Measurements from ENCODE around the gene PTGER3.
A peak's percentile ranks its signal among the peaks of the same experiment; 100 is the strongest.

PTGER3 gene

DNA sequence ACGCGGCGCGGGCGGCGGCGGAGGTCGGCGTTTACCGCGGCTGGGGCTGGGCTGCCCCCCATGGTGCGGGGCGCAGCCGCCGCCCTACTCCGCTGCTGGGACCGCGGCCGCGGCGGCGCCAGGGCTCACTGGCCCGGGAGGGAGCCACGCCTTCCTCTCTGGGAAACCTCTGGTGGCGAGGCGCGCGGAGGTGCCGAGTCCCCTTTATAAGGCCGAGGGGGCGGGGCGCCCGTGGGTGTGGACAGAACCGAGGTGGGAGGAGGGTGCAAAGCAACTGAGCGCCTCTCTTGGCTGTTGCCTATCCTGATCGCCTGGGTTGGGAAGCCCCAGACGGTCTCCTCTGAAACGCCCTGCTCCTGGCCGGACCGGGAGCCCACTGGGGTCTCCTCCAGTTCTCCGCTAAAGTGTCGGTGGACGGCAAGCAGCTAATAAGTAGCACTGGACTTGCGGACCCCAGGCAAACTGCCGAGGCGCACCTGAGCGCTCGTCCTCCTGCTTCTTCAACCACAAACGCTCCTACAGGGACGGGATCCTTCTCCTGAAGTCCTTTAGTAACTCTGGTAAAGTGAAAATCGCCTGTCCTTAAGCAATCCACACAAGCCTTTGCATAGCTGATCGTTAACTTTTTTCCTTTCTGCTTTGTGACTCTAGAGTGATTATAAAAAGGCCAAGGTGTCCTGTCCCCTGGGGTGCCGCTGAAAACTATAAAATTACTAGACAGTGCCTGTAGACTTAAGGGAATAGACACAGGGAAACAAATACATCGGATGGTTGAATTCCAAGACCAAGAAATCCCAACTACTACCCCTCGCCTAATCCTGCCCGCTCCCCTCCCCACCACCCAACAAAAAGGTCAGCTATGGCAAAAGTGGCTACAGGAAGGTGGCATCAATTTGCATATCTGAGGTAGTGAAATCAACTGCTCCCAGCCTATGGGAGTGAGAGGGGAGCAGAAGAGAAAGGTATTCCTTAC lies at the start of gene PTGER3:
PTGER3 (minus strand) TSS at position 182 of the 973 bp plus-strand sequence. CDS start 239 bp downstream, outside the sequence.
- DNase-seq (ENCODE audit: low spot score) = peak; percentile 47
- in situ Hi-C loops (cut with MboI; ENCODE audit: low pct_unique_long_range_greater_than_20kb, low sequenced_read_pairs, unreplicated experiment) = no loop called here
- TF ChIP-seq, protein P1, sequence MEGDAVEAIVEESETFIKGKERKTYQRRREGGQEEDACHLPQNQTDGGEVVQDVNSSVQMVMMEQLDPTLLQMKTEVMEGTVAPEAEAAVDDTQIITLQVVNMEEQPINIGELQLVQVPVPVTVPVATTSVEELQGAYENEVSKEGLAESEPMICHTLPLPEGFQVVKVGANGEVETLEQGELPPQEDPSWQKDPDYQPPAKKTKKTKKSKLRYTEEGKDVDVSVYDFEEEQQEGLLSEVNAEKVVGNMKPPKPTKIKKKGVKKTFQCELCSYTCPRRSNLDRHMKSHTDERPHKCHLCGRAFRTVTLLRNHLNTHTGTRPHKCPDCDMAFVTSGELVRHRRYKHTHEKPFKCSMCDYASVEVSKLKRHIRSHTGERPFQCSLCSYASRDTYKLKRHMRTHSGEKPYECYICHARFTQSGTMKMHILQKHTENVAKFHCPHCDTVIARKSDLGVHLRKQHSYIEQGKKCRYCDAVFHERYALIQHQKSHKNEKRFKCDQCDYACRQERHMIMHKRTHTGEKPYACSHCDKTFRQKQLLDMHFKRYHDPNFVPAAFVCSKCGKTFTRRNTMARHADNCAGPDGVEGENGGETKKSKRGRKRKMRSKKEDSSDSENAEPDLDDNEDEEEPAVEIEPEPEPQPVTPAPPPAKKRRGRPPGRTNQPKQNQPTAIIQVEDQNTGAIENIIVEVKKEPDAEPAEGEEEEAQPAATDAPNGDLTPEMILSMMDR (IDR thresholded peaks at IDR 0.05; ENCODE audit: extremely low read depth, insufficient read depth, missing control alignments) = no peak

DNA sequence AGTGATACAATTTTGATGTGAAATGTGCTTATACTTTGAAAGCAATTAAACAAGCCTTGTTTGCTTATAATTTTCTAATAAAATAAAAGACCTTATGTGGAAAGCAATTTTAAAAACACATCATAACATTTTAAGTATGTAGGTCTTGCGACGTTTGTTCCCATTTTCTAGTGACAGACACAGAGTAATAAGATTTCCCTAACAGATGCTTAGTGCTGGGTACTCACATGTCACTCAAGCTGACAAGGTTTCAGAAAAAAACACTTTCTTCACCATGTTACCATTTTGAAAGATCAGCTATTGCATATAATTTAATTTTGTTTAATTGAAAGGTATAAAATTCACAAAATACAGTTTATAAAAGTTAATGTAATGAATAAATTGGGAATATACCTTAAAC lies 47.3 kb upstream of the PTGER3 start:
- in situ Hi-C loops (cut with MboI; ENCODE audit: low pct_unique_long_range_greater_than_20kb, low sequenced_read_pairs, unreplicated experiment) = no loop called here
- TF ChIP-seq, protein P1 (IDR thresholded peaks at IDR 0.05; ENCODE audit: extremely low read depth, insufficient read depth, missing control alignments) = no peak
- DNase-seq (ENCODE audit: low spot score) = no peak

DNA sequence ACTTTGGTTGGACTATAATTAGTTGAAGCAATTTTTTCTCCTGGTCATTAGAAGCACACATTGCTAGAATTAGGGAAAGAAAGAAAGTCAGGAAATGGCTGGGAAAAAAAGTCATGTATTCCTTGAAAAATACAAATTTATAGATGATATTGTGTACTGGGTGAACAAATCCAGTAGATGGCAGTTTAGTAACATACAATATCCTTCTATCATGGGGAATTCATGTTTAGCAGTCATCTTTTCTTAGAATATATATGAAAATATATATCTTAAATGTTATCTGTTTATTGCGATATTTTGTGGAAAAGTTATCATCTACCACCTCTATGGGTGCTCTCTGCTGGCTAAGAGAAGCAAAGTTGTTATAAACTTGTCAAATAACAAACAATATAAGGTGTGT lies 46.3 kb upstream of the PTGER3 start:
- DNase-seq (ENCODE audit: low spot score) = no peak
- in situ Hi-C loops (cut with MboI; ENCODE audit: low pct_unique_long_range_greater_than_20kb, low sequenced_read_pairs, unreplicated experiment) = no loop called here
- TF ChIP-seq, protein P1 (IDR thresholded peaks at IDR 0.05; ENCODE audit: extremely low read depth, insufficient read depth, missing control alignments) = peak; percentile 20

DNA sequence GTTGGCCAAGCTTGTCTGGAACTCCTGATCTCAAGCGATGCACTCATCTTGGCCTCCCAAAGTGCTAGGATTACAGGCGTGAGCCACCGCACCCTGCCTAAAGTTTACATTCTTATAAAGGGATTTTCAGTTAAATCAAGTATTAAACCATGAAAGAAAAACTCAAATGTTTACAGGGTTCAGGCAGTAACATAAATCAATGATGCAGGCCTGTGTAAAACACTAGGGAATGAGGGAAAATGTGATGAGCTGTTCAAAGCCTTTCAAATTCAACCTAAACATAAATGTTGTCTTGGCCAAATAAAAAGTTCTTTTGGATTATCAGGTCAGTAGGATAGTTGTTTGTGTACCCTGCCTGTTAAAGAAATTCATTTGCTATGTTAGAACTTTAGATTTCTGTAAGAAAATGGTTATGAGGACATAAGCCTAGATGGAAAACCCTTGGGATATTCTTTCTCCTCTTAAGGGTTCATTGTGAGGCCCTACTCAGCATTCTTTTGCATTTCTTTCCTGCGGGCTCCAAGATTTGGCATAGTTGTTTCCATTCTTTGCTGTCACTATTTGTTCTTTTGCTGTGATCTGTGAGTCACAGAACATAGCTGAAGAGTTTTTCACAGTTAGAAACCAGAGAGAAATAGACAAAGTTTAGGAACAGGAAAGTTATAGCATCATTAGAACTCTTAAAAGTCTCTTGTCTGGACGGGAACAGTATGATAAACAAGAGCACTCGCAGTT lies 42.1 kb upstream of the PTGER3 start:
- no peak for DNase-seq (ENCODE audit: low spot score)
- in situ Hi-C loops (cut with MboI; ENCODE audit: low pct_unique_long_range_greater_than_20kb, low sequenced_read_pairs, unreplicated experiment) = no loop called here
- TF ChIP-seq, protein P1 (IDR thresholded peaks at IDR 0.05; ENCODE audit: extremely low read depth, insufficient read depth, missing control alignments) = no peak

DNA sequence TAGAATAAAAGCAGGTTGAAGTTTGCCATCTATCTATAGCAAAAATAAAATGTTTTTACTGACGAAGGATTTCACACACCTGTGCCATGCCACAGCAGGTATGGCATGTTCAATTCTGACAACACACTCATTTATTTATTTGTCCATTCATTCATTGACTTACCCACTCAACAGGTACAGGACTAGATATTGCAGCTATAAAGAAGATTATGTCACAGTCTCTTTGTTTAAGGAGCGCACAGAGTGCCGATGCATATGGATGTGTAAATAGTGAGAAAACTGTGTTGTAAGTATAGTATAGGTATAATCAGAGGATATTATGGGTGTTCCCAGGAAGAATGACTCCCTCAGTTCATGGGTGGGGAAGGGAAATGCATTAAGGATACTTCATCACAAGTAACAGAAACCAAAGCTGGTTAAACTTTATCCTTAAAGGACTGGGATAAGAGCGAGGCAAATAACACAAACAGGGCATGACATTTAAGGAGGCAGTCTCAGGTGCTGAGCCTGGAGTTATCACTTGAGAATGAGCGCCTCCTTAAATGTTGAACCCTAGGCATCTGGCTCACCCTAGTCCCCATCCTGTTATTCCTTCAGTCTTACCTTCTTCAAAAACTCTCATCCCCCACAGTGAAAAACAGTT lies 41.1 kb upstream of the PTGER3 start:
- TF ChIP-seq, protein P1 (IDR thresholded peaks at IDR 0.05; ENCODE audit: extremely low read depth, insufficient read depth, missing control alignments) = no peak
- in situ Hi-C loops (cut with MboI; ENCODE audit: low pct_unique_long_range_greater_than_20kb, low sequenced_read_pairs, unreplicated experiment) = no loop called here
- DNase-seq (ENCODE audit: low spot score) = no peak

DNA sequence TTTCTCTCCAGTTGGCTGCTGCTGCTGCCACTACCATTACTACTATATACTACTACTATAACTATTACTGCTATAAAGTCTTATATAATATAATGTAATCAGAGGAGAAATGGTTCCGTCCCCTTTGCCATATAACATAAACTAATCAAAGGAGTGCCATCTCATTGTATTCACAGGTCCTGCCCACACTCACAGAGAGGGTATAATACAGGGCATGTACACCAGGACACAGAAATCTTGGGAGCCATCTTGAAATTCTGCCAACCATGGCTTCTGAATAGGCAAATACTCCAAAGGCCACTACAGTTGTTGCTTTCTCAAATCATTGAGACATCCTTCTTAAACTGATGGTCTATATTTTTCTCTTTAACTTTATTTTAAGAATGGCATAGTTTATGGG lies 40.1 kb upstream of the PTGER3 start:
- in situ Hi-C loops (cut with MboI; ENCODE audit: low pct_unique_long_range_greater_than_20kb, low sequenced_read_pairs, unreplicated experiment) = no loop called here
- no peak for DNase-seq (ENCODE audit: low spot score)
- TF ChIP-seq, protein P1 (IDR thresholded peaks at IDR 0.05; ENCODE audit: extremely low read depth, insufficient read depth, missing control alignments) = no peak
